ENCODE results near the gene PTPRD. TPM values are rescaled to one million over a fixed set of nuclear protein-coding genes. Genes with fewer than 3 reads are reported as not detected.
A peak's percentile ranks its signal among the peaks of the same experiment; 100 is the strongest.

The PTPRD gene
- total and polyA plus RNA-seq, 7 experiments from 2014 or later: 0.71 TPM; not detected in 6

DNA sequence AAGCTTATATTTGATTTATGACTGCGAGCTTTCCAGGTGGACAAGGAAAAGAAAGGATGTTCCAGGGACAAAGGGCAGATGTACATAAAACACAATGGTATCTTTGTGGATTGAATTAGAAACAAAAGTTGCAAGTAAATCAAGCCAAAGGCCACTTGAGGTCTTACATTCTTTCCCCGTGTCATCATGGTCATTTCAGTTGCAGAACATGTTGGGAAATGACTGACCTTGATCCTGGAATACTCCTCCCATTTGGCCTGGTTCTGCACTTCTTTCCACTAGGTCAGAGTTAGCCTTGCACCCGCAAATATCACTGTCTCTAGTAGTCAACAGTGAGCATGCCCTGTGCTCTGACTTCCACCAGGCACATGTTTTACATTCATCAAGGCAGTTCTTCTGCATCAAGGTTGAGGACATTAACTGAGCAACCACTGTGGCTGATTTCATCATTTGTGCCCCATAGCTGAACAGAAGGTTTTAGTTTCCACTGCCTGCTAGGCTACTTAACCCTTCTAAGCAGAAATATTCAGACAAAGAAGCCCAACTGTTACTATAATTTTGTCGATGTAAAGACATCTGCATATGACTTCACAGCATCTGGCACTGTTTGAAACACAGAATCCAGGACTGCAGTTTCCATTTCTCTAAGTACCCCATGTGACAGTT, 1651.5 kb downstream of the PTPRD start:
- POLR2A ChIA-PET: no interaction called here

DNA sequence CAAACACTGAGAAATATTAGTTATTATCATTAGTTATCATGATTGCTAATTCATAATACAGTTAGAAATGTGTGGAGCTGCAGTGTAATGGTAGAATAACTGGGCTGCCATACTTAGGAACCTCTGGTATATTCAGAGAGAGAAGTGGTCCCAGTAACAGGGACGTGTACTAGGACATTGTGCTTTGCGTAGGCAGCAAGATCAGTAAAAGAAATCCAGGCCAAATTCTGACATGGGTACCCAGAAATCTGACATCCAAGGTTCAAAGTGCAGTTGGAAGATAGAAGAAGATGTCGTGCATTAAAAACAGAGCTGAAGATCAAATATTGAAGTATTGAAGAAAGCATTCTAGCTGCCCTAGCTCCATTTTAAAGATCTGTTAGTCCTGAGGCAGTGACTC, 1652.5 kb downstream of the PTPRD start:
- ChIA-PET CTCF (no interaction called here), POLR2A (no interaction called here)
- no peak overlapping the region for H3K27ac Mint-ChIP-seq
- no peak overlapping the region for H3K4me3 ChIP-seq (ENCODE audit: low read length)
- H3K4me1 ChIP-seq (ENCODE audit: control insufficient read depth in 2 of 2, insufficient read depth in 2 of 2, low read length in 2 of 2): no peaks in the 10 kb centered on the region
- H3K9me3 ChIP-seq (ENCODE audit: control insufficient read depth in 2 of 3, low read length in 3 of 3): no peaks in the 10 kb centered on the region
- no peak overlapping the region for H3K4me3 Mint-ChIP-seq
- no peaks in the 10 kb centered on the region for H3K27me3 Mint-ChIP-seq
- no peak overlapping the region for H3K27ac ChIP-seq (ENCODE audit: low read depth, low read length)
- no peaks in the 10 kb centered on the region for H3K27me3 ChIP-seq (ENCODE audit: control insufficient read depth in 2 of 2, insufficient read depth in 2 of 2, low read length in 2 of 2)
- DNase-seq (no peak), ATAC-seq (no peak)
- H3K36me3 ChIP-seq (ENCODE audit: control insufficient read depth in 2 of 3, insufficient read depth in 3 of 3, low read length in 3 of 3): no peaks in the 10 kb centered on the region
- H3K36me3 Mint-ChIP-seq: no peaks in the 10 kb centered on the region
- no peaks in the 10 kb centered on the region for H3K4me1 Mint-ChIP-seq
- H3K9me3 Mint-ChIP-seq: peaks cover 0 to 21% (median 5%) of the 10 kb centered on the region in 11 donors
- intact Hi-C loops (cut with micrococcal nuclease): no loop called here

More for the DNA sequence above, 1651.5 kb downstream of the PTPRD start:
- no peaks in the 10 kb centered on the region for H3K9me3 ChIP-seq (ENCODE audit: control insufficient read depth in 2 of 3, low read length in 3 of 3)
- H3K9me3 Mint-ChIP-seq: peaks cover 0 to 31% (median 6%) of the 10 kb centered on the region in 11 donors
- no peaks in the 10 kb centered on the region for H3K36me3 Mint-ChIP-seq
- H3K27ac Mint-ChIP-seq: no peak overlapping the region
- no peaks in the 10 kb centered on the region for H3K36me3 ChIP-seq (ENCODE audit: control insufficient read depth in 2 of 3, insufficient read depth in 3 of 3, low read length in 3 of 3)
- no peak overlapping the region for H3K4me3 ChIP-seq (ENCODE audit: low read length)
- DNase-seq (no peak), ATAC-seq (no peak)
- no peak overlapping the region for H3K27ac ChIP-seq (ENCODE audit: low read depth, low read length)
- no peaks in the 10 kb centered on the region for H3K4me1 Mint-ChIP-seq
- H3K27me3 Mint-ChIP-seq: peaks cover 0 to 5% (median 0%) of the 10 kb centered on the region in 5 donors
- CTCF ChIA-PET: no interaction called here
- intact Hi-C loops (cut with micrococcal nuclease): no loop called here
- no peaks in the 10 kb centered on the region for H3K4me1 ChIP-seq (ENCODE audit: control insufficient read depth in 2 of 2, insufficient read depth in 2 of 2, low read length in 2 of 2)
- H3K4me3 Mint-ChIP-seq: no peak overlapping the region
- H3K27me3 ChIP-seq (ENCODE audit: control insufficient read depth in 2 of 2, insufficient read depth in 2 of 2, low read length in 2 of 2): no peaks in the 10 kb centered on the region

DNA sequence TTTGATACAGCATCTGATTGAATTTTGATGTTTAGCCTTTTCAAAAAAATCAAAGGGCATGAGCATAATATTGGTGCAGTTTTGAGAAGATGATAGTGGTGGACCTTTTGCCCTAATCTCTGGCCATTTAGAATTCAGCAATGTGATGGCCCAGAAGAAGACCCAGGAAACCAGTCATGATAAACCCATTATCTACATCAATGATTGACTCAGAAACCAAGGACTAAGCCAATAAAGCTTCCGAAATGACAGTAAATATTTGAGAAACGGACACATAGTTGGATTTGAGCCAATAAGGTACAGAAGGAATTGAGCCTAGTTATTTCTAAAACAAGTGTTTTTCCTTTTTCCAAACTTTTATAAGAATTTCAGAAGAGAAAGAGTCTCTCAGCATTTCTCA, 1654.4 kb downstream of the PTPRD start:
- no peak overlapping the region for H3K4me3 ChIP-seq (ENCODE audit: low read length)
- intact Hi-C loops (cut with micrococcal nuclease): no loop called here
- no peaks in the 10 kb centered on the region for H3K27me3 ChIP-seq (ENCODE audit: control insufficient read depth in 2 of 2, insufficient read depth in 2 of 2, low read length in 2 of 2)
- no peaks in the 10 kb centered on the region for H3K9me3 ChIP-seq (ENCODE audit: control insufficient read depth in 2 of 3, low read length in 3 of 3)
- Mint-ChIP-seq H3K27me3 (no peaks in the 10 kb centered on the region), H3K36me3 (no peaks in the 10 kb centered on the region), H3K4me1 (no peaks in the 10 kb centered on the region), H3K27ac (no peak overlapping the region), H3K9me3 (peaks cover 0 to 11% (median 4%) of the 10 kb centered on the region in 11 donors), H3K4me3 (no peak overlapping the region)
- POLR2A ChIA-PET: no interaction called here
- ATAC-seq (no peak), DNase-seq (no peak)
- CTCF ChIA-PET: no interaction called here
- H3K36me3 ChIP-seq (ENCODE audit: control insufficient read depth in 2 of 3, insufficient read depth in 3 of 3, low read length in 3 of 3): no peaks in the 10 kb centered on the region
- H3K4me1 ChIP-seq (ENCODE audit: control insufficient read depth in 2 of 2, insufficient read depth in 2 of 2, low read length in 2 of 2): no peaks in the 10 kb centered on the region
- no peak overlapping the region for H3K27ac ChIP-seq (ENCODE audit: low read depth, low read length)

DNA sequence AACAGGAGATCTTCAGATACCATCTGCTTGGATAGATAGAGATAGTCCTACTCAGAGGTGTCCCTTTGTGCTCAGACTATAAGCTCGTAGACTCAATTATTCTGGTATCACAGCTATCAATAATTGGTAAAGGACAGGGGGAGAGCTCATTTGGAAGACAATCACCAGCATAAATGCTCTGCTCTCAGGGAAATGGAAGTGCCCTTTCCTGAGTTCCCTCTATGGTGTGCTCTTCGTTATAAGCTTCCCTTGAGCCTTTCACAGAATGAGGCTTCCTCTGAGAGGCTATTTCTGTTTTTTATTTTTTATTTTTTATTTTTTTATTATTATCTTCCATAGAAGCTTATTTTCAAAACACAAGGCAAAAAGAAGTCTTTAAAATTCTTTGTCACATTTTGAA, 1657.5 kb downstream of the PTPRD start:
- H3K4me3 Mint-ChIP-seq: no peak overlapping the region
- Histone ChIP-seq H3K27me3 (ENCODE audit: control insufficient read depth in 2 of 2, insufficient read depth in 2 of 2, low read length in 2 of 2) (no peaks in the 10 kb centered on the region), H3K27ac (ENCODE audit: low read depth, low read length) (no peak overlapping the region), H3K36me3 (ENCODE audit: control insufficient read depth in 2 of 3, insufficient read depth in 3 of 3, low read length in 3 of 3) (no peaks in the 10 kb centered on the region), H3K4me1 (ENCODE audit: control insufficient read depth in 2 of 2, insufficient read depth in 2 of 2, low read length in 2 of 2) (no peaks in the 10 kb centered on the region), H3K4me3 (ENCODE audit: low read length) (no peak overlapping the region), H3K9me3 (ENCODE audit: control insufficient read depth in 2 of 3, low read length in 3 of 3) (no peaks in the 10 kb centered on the region)
- H3K27ac Mint-ChIP-seq: no peak overlapping the region
- no peaks in the 10 kb centered on the region for H3K4me1 Mint-ChIP-seq
- ChIA-PET POLR2A (no interaction called here), CTCF (no interaction called here)
- peaks cover 0 to 14% (median 3%) of the 10 kb centered on the region in 11 donors for H3K9me3 Mint-ChIP-seq
- intact Hi-C loops (cut with micrococcal nuclease): no loop called here
- no peaks in the 10 kb centered on the region for H3K27me3 Mint-ChIP-seq
- DNase-seq (no peak), ATAC-seq (no peak)
- H3K36me3 Mint-ChIP-seq: no peaks in the 10 kb centered on the region

DNA sequence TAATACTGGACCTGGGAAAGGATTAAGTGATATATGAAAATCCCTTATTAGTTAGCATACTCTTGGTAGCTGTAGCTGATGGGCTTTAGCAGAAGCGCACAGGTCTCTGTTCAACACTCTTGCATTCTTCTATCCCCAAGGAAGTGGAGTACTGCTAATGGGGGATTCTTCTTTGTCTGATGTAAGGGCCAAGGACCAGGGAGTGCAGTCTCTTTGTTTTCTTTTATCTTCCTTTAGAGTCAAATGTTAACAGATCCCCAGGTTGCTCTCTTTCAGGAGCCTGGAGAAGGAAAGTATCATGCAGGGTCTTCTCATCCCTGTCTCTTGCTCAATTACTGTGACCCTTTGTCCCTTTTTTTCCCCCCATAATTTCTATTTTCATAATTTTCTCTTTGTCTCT, 1666.3 kb downstream of the PTPRD start:
- CTCF ChIA-PET: no interaction called here
- no peak overlapping the region for H3K4me3 ChIP-seq (ENCODE audit: low read length)
- no peaks in the 10 kb centered on the region for H3K27me3 ChIP-seq (ENCODE audit: control insufficient read depth in 2 of 2, insufficient read depth in 2 of 2, low read length in 2 of 2)
- Mint-ChIP-seq H3K27me3 (no peaks in the 10 kb centered on the region), H3K36me3 (no peaks in the 10 kb centered on the region), H3K4me3 (no peak overlapping the region), H3K4me1 (no peaks in the 10 kb centered on the region), H3K9me3 (peaks cover 0 to 12% (median 3%) of the 10 kb centered on the region in 11 donors), H3K27ac (no peak overlapping the region)
- H3K27ac ChIP-seq (ENCODE audit: low read depth, low read length): no peak overlapping the region
- no peaks in the 10 kb centered on the region for H3K36me3 ChIP-seq (ENCODE audit: control insufficient read depth in 2 of 3, insufficient read depth in 3 of 3, low read length in 3 of 3)
- DNase-seq (no peak), ATAC-seq (no peak)
- H3K9me3 ChIP-seq (ENCODE audit: control insufficient read depth in 2 of 3, low read length in 3 of 3): no peaks in the 10 kb centered on the region
- POLR2A ChIA-PET: no interaction called here
- H3K4me1 ChIP-seq (ENCODE audit: control insufficient read depth in 2 of 2, insufficient read depth in 2 of 2, low read length in 2 of 2): no peaks in the 10 kb centered on the region
- intact Hi-C loops (cut with micrococcal nuclease): no loop called here

DNA sequence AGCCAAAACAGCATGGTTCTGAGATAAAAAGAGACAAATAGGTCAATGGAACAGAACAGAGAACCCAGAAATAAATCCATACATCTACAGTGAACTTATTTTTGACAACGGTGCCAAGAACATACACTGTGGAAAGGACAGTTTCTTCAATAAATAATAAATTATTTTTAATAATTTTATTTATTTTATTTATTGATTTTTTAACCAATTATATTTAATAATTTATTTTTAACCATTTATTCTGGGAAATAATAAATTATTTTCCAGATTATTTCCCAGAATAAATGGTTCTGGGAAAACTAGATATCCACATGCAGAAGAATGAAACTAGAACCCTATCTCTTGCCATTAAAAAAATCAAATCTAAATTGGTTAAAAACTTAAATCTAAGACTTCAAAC, 1669.4 kb downstream of the PTPRD start:
- POLR2A ChIA-PET: no interaction called here
- Histone ChIP-seq H3K36me3 (ENCODE audit: control insufficient read depth in 2 of 3, insufficient read depth in 3 of 3, low read length in 3 of 3) (no peaks in the 10 kb centered on the region), H3K4me1 (ENCODE audit: control insufficient read depth in 2 of 2, insufficient read depth in 2 of 2, low read length in 2 of 2) (no peaks in the 10 kb centered on the region), H3K9me3 (ENCODE audit: control insufficient read depth in 2 of 3, low read length in 3 of 3) (no peaks in the 10 kb centered on the region), H3K27ac (ENCODE audit: low read depth, low read length) (no peak overlapping the region), H3K4me3 (ENCODE audit: low read length) (no peak overlapping the region), H3K27me3 (ENCODE audit: control insufficient read depth in 2 of 2, insufficient read depth in 2 of 2, low read length in 2 of 2) (no peaks in the 10 kb centered on the region)
- Mint-ChIP-seq H3K36me3 (no peaks in the 10 kb centered on the region), H3K9me3 (peaks cover 0 to 16% (median 3%) of the 10 kb centered on the region in 11 donors), H3K27ac (no peak overlapping the region), H3K4me1 (no peaks in the 10 kb centered on the region), H3K4me3 (no peak overlapping the region), H3K27me3 (no peaks in the 10 kb centered on the region)
- no peak for DNase-seq
- intact Hi-C loops (cut with micrococcal nuclease): no loop called here
- ATAC-seq: no peak
- CTCF ChIA-PET: no interaction called here

DNA sequence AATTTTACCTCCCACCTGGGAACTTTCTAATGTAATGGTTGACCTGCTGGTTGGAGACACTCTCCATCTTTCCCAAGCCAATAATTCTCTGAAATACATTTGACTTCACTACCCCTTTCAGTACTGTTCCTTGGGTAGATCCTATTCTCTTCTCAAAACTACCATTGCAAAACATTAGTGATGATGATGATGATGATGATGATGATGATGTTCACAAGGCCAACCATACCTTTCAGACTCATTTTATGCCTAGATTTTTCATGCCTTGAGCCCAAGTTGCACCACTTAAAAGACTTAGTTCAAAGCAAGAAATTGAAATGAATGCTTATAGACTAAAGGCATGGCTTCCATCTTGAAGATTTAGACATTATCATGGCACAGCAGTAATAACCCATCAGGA, 1672.2 kb downstream of the PTPRD start:
- H3K27ac Mint-ChIP-seq: peak overlapping the region in 1 of 9 donors; percentile 19
- ChIA-PET CTCF (no interaction called here), POLR2A (no interaction called here)
- H3K4me1 Mint-ChIP-seq: no peaks in the 10 kb centered on the region
- no peaks in the 10 kb centered on the region for H3K27me3 Mint-ChIP-seq
- ATAC-seq: no peak
- Histone ChIP-seq H3K27me3 (ENCODE audit: control insufficient read depth in 2 of 2, insufficient read depth in 2 of 2, low read length in 2 of 2) (no peaks in the 10 kb centered on the region), H3K36me3 (ENCODE audit: control insufficient read depth in 2 of 3, insufficient read depth in 3 of 3, low read length in 3 of 3) (no peaks in the 10 kb centered on the region), H3K4me1 (ENCODE audit: control insufficient read depth in 2 of 2, insufficient read depth in 2 of 2, low read length in 2 of 2) (no peaks in the 10 kb centered on the region), H3K4me3 (ENCODE audit: low read length) (no peak overlapping the region), H3K9me3 (ENCODE audit: control insufficient read depth in 2 of 3, low read length in 3 of 3) (no peaks in the 10 kb centered on the region), H3K27ac (ENCODE audit: low read depth, low read length) (no peak overlapping the region)
- H3K36me3 Mint-ChIP-seq: no peaks in the 10 kb centered on the region
- H3K9me3 Mint-ChIP-seq: peaks cover 0 to 14% (median 4%) of the 10 kb centered on the region in 11 donors
- DNase-seq: no peak
- no peak overlapping the region for H3K4me3 Mint-ChIP-seq
- intact Hi-C loops (cut with micrococcal nuclease): no loop called here
